SK-N-MC (cell line): ENCODE results near the gene ERP44.

Experiments used
- EZH2 ChIP-seq: fragments of 200-600 bp; sonication (generic); IDR thresholded peaks from one replicate; pipeline ENCODE4 v1.6.1; 2017; ENCODE audit warnings: antibody characterized with exemption
- FOXP2 ChIP-seq: optimal IDR thresholded peaks from 2 replicates; pipeline ENCODE3; 2011; ENCODE audit warnings: mild to moderate bottlenecking, moderate library complexity; ENCODE audit not compliant: insufficient read depth; ENCODE audit errors: extremely low read length, control extremely low read depth
- POLR2AphosphoS5 ChIP-seq: IDR thresholded peaks from 2 replicates; pipeline ENCODE4 v1.6.1; 2012; ENCODE audit warnings: mild to moderate bottlenecking, low read depth, low read length, borderline replicate concordance

DNA sequence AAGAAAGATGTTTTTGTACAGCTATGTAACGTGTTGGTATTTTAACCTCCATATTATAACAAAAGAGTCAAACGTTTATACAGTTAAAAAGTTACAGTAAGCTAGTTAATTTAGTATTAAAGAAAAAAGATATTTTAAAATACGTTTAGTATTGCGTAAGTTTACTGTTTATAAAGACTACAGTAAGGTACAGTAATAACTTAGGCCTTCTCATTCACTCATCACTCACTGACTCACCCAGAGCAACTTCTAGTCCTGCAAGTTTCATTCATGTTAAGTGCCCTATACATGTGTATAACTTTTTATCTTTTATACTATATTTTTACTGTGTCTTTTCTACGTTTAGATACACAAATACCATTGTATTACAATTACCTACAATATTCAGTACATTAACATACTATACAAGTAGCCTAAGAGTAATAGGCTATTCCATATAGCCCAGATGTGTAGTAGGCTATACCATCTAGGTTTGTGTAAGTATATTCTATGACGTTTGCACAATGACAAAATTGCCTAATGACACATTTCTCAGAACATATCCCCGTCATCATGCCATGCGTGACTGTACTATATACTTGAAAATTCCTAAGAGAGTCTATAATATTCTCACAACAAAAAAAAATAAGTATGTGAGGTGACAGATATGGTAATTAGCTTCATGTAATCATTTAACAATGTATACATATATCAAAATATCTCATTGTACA lies 33.8 kb downstream of the ERP44 start:
- TF ChIP-seq EZH2 (no peak), POLR2AphosphoS5 (no peak), FOXP2 (no peak)
